ENCODE results near the gene EIF2B4. TPM values are rescaled to one million over a fixed set of nuclear protein-coding genes. Genes with fewer than 3 reads are reported as not detected.

EIF2B4 gene
- total and polyA plus RNA-seq, 9 of the 15 experiments (the other 6 are each of a cell fraction or from before 2014, with no cell fraction given) = 29.7 to 80.3 (median 58.9) TPM

DNA sequence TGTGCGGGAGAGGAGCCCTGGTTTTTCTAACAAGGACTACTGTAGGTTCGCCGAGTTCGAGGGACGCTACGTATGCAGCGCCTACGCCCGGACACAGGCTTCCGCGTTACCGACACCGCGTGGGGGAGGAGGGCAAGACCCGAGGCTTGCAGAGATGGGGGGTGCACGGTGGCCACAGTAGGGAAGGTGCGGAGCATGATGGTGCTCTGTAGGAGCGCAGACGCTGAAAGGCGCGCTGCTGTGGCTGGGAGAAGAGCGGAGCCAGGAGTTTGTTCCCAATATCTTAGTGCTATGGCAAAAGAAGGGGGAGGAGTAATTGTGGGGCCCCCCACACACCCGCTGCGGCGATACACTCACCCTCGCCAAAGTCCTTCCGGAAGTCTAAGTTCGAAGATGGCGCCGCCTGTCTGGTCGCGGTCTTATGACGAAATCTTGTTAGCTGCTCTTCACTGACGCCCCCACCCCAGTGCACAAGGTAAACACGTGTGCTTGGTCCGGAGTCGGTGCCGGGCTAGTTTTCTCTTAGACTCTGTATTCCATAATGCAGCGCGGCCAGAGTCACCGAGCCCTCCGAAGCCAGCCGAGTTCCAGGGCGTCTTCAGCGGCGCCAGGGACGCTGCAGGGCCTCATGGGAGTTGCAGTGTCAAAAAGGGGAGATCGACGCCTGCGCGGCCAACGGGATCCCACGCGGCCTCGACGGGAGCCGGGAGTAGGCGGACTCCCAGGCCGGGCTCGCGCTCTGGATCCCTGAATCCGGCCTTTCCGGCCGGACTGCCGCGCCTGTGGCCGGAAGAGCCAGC, 13.6 kb downstream of the EIF2B4 start, which contains the start of gene GTF3C2 (continued):
- no peak for TF ChIP-seq RREB1 (CRISPR knock-in tag; IDR thresholded peaks at IDR 0.05)
- no peak for TF ChIP-seq MCM7 (IDR thresholded peaks at IDR 0.05)
- TF ChIP-seq NR2C1 (IDR thresholded peaks at IDR 0.05) = peak; percentile 91
- TF ChIP-seq NR2C1 (tag; IDR thresholded peaks at IDR 0.05) = peak; percentile 88
- TF ChIP-seq TEAD1 (CRISPR knock-in tag; IDR thresholded peaks at IDR 0.05) = no peak; a peak in 1 of 4 replicates
- TF ChIP-seq SUPT5H (IDR thresholded peaks at IDR 0.05) = peak; percentile 74
- TF ChIP-seq ASH1L (IDR thresholded peaks at IDR 0.05; ENCODE audit: borderline replicate concordance, low read depth, partially characterized antibody) = peak; percentile 61
- TF ChIP-seq, protein P1, sequence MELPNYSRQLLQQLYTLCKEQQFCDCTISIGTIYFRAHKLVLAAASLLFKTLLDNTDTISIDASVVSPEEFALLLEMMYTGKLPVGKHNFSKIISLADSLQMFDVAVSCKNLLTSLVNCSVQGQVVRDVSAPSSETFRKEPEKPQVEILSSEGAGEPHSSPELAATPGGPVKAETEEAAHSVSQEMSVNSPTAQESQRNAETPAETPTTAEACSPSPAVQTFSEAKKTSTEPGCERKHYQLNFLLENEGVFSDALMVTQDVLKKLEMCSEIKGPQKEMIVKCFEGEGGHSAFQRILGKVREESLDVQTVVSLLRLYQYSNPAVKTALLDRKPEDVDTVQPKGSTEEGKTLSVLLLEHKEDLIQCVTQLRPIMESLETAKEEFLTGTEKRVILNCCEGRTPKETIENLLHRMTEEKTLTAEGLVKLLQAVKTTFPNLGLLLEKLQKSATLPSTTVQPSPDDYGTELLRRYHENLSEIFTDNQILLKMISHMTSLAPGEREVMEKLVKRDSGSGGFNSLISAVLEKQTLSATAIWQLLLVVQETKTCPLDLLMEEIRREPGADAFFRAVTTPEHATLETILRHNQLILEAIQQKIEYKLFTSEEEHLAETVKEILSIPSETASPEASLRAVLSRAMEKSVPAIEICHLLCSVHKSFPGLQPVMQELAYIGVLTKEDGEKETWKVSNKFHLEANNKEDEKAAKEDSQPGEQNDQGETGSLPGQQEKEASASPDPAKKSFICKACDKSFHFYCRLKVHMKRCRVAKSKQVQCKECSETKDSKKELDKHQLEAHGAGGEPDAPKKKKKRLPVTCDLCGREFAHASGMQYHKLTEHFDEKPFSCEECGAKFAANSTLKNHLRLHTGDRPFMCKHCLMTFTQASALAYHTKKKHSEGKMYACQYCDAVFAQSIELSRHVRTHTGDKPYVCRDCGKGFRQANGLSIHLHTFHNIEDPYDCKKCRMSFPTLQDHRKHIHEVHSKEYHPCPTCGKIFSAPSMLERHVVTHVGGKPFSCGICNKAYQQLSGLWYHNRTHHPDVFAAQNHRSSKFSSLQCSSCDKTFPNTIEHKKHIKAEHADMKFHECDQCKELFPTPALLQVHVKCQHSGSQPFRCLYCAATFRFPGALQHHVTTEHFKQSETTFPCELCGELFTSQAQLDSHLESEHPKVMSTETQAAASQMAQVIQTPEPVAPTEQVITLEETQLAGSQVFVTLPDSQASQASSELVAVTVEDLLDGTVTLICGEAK (IDR thresholded peaks at IDR 0.05) = peak; percentile 69
- TF ChIP-seq, protein P1 (CRISPR knock-in tag; IDR thresholded peaks at IDR 0.05) = no peak
- peak; percentile 82 for TF ChIP-seq ZNF766 (CRISPR knock-in tag; conservative IDR thresholded peaks at IDR 0.05)
- TF ChIP-seq CEBPB (tag; IDR thresholded peaks at IDR 0.05) = peak; percentile 86
- TF ChIP-seq SP1 (CRISPR knock-in tag; IDR thresholded peaks at IDR 0.05) = peak; percentile 76
- no peak for TF ChIP-seq ZNF717 (CRISPR knock-in tag; IDR thresholded peaks at IDR 0.05)
- TF ChIP-seq SPI1 (IDR thresholded peaks at IDR 0.05; ENCODE audit: borderline replicate concordance, low read depth, low read length) = no peak
- TF ChIP-seq ZNF184 (CRISPR knock-in tag; IDR thresholded peaks at IDR 0.05) = no peak

All from K562 (cell line).